Erythroblast (primary cell): ENCODE measurements around the gene SERTAD2.

Experiments
- GATA1 ChIP-seq: IDR thresholded peaks from 2 replicates; pipeline ENCODE4 v1.6.1; 2011; ENCODE audit warnings: low read depth, mild to moderate bottlenecking, control low read depth, low read length, moderate library complexity
- POLR2A ChIP-seq: IDR thresholded peaks from 2 replicates; pipeline ENCODE4 v1.6.1; 2011; ENCODE audit warnings: mild to moderate bottlenecking, low read length

- TF ChIP-seq POLR2A (no peak), GATA1 (no peak)
These were observed 58.1 kb downstream of the SERTAD2 start for GRCh38 chr2:64595397-64596176.
